PC-9 (cell line): ENCODE results near the gene ANKS1B. TPM values are rescaled to one million over a fixed set of nuclear protein-coding genes. Genes with fewer than 3 reads are reported as not detected.

Experiments used
- BruUV-seq: library from RNA; stranded (reverse); fragments of 400-500 nt; replicated peaks from 2 replicates; lab custom pipeline; 2021; lab: Mats Ljungman, UMichigan
- CTCF ChIA-PET: fragments of 300-600 bp; sonication (Branson Sonifier 250); formaldehyde crosslinking; loops from one replicate; lab custom pipeline; 2022; ENCODE audit warnings: antibody characterized with exemption; lab: Charles Lee
- POLR2A ChIA-PET: fragments of 300-600 bp; sonication (Branson Sonifier 250); formaldehyde crosslinking; loops from one replicate; lab custom pipeline; 2022; ENCODE audit warnings: antibody characterized with exemption; ENCODE audit not compliant: unreplicated experiment; lab: Charles Lee
- DNase-seq, 2 experiments: peaks; one replicate each; pipeline versions ENCODE4 v3.0.0 to v3.0.0-alpha.2; 2015 to 2022; ENCODE audit warnings: mixed read lengths in 1 of 2
- H2AFZ ChIP-seq: fragments of 200-600 bp; sonication (generic); 2 replicates; pipeline ENCODE4 v1.8.1; 2017; ENCODE audit warnings: antibody characterized with exemption
- H3F3A ChIP-seq: fragments of 200-600 bp; sonication (generic); 2 replicates; pipeline ENCODE4 v1.8.1; 2017; ENCODE audit warnings: antibody characterized with exemption, mild to moderate bottlenecking, low read depth; ENCODE audit not compliant: insufficient read depth
- H3K27ac ChIP-seq: fragments of 200-600 bp; sonication (generic); 2 replicates; pipeline ENCODE4 v1.6.1; 2016; ENCODE audit warnings: mixed run types
- H3K27me3 ChIP-seq: fragments of 200-600 bp; sonication (generic); 2 replicates; pipeline ENCODE4 v1.6.1; 2016; ENCODE audit warnings: low read depth, mixed run types; ENCODE audit not compliant: insufficient read depth
- H3K36me3 ChIP-seq: fragments of 200-600 bp; sonication (generic); 2 replicates; pipeline ENCODE4 v1.6.1; 2016; ENCODE audit warnings: low read depth, mixed run types
- H3K4me1 ChIP-seq: fragments of 200-600 bp; sonication (generic); replicated peaks from 2 replicates; pipeline ENCODE4 v1.6.1; 2016; ENCODE audit warnings: mixed run types; ENCODE audit not compliant: insufficient read depth
- H3K4me2 ChIP-seq: fragments of 200-600 bp; sonication (generic); 2 replicates; pipeline ENCODE4 v1.6.1; 2017; ENCODE audit warnings: mixed run types
- H3K4me3 ChIP-seq: fragments of 200-600 bp; sonication (generic); 2 replicates; pipeline ENCODE4 v1.6.1; 2016; ENCODE audit warnings: mixed run types
- H3K79me2 ChIP-seq: fragments of 200-600 bp; sonication (generic); 2 replicates; pipeline ENCODE4 v1.6.1; 2017; ENCODE audit warnings: low read depth, mixed run types
- H3K9me2 ChIP-seq: fragments of 200-600 bp; sonication (generic); 2 replicates; pipeline ENCODE4 v1.8.1; 2017; ENCODE audit warnings: mild to moderate bottlenecking; ENCODE audit not compliant: insufficient read depth
- H3K9me3 ChIP-seq: fragments of 200-600 bp; sonication (generic); 2 replicates; pipeline ENCODE4 v1.8.1; 2016; ENCODE audit warnings: low read depth; ENCODE audit not compliant: insufficient read depth
- H4K20me1 ChIP-seq: fragments of 200-600 bp; sonication (generic); 2 replicates; pipeline ENCODE4 v1.8.1; 2017; ENCODE audit not compliant: insufficient read depth
- CTCF ChIP-seq: fragments of 200-600 bp; sonication (generic); conservative IDR thresholded peaks from 2 replicates; pipeline ENCODE4 v1.6.1; 2017; ENCODE audit warnings: mixed run types, antibody characterized with exemption, mild to moderate bottlenecking, moderate library complexity
- EZH2 ChIP-seq: fragments of 200-600 bp; sonication (generic); IDR thresholded peaks from 2 replicates; pipeline ENCODE4 v1.8.0; 2017; ENCODE audit warnings: antibody characterized with exemption, low read depth
- intact Hi-C: fragments of 100-400 bp; cut with micrococcal nuclease; formaldehyde crosslinking; loops from one replicate; pipeline ENCODE4 v1.10.0; 2022; ENCODE audit not compliant: unreplicated experiment
- total RNA-seq: library from RNA; stranded (reverse); gene quantifications from 2 replicates; pipeline ENCODE4 v1.2.3, GENCODE V29; 2021

The ANKS1B gene
- total RNA-seq, 1 experiment from 2014 or later: not detected

- Histone ChIP-seq H3K9me2 (no peaks in the 10 kb centered on the region), H3F3A (no peaks in the 10 kb centered on the region), H2AFZ (no peak overlapping the region), H3K27ac (no peak overlapping the region), H4K20me1 (no peaks in the 10 kb centered on the region), H3K36me3 (no peaks in the 10 kb centered on the region), H3K4me2 (no peak overlapping the region), H3K4me3 (no peak overlapping the region), H3K79me2 (no peaks in the 10 kb centered on the region), H3K4me1 (no peaks in the 10 kb centered on the region), H3K27me3 (peaks cover 16% of the 10 kb centered on the region), H3K9me3 (no peaks in the 10 kb centered on the region)
- intact Hi-C loops: no loop called here
- BruUV-seq: no TSS peak
- CTCF ChIA-PET: no interaction called here
- POLR2A ChIA-PET: no interaction called here
- no peak for TF ChIP-seq EZH2
- no peak for TF ChIP-seq CTCF
- DNase-seq: no peak
Observed at GRCh38 chr12:99713946-99714520, 270.7 kb downstream of the ANKS1B start.

GRCh38 chr12:99712281-99712680, 272.5 kb downstream of the ANKS1B start:
- H3K79me2 ChIP-seq: no peaks in the 10 kb centered on the region
- no peak overlapping the region for H3K27ac ChIP-seq
- H3K9me3 ChIP-seq: no peaks in the 10 kb centered on the region
- no peaks in the 10 kb centered on the region for H3K4me1 ChIP-seq
- TF ChIP-seq CTCF (no peak), EZH2 (no peak)
- BruUV-seq: no TSS peak
- DNase-seq: no peak
- ChIA-PET CTCF (no interaction called here), POLR2A (interaction anchor here (0.7 kb wide), 1 partner anchor 31 kb away, joined by 3 read pairs; no protein-coding TSS in a partner anchor)
- no peaks in the 10 kb centered on the region for H3K9me2 ChIP-seq
- H3K4me2 ChIP-seq: no peak overlapping the region
- no peaks in the 10 kb centered on the region for H3K36me3 ChIP-seq
- H4K20me1 ChIP-seq: no peaks in the 10 kb centered on the region
- H2AFZ ChIP-seq: no peak overlapping the region
- H3K27me3 ChIP-seq: peaks cover 16% of the 10 kb centered on the region
- no peaks in the 10 kb centered on the region for H3F3A ChIP-seq
- intact Hi-C loops: no loop called here
- no peak overlapping the region for H3K4me3 ChIP-seq

- Histone ChIP-seq H2AFZ (no peak overlapping the region), H3K27ac (no peak overlapping the region), H3K27me3 (peaks cover 7% of the 10 kb centered on the region), H3K4me3 (no peak overlapping the region), H3K79me2 (no peaks in the 10 kb centered on the region), H4K20me1 (no peaks in the 10 kb centered on the region), H3F3A (no peaks in the 10 kb centered on the region), H3K4me2 (no peak overlapping the region), H3K36me3 (no peaks in the 10 kb centered on the region), H3K4me1 (no peaks in the 10 kb centered on the region), H3K9me3 (no peaks in the 10 kb centered on the region), H3K9me2 (no peaks in the 10 kb centered on the region)
- POLR2A ChIA-PET: no interaction called here
- intact Hi-C loops: no loop called here
- no TSS peak for BruUV-seq
- CTCF ChIA-PET: no interaction called here
- no peak for DNase-seq
- no peak for TF ChIP-seq CTCF
- TF ChIP-seq EZH2: no peak
Observed at GRCh38 chr12:99711246-99711645, 273.5 kb downstream of the ANKS1B start.
